ENCODE measurements around the gene TATDN3.
"Not testable (repeated sequence)": the region's sequence is repeated elsewhere in the genome, so short reads cannot be mapped to it uniquely, and the experiment has no call there.

Gene TATDN3, protein sequence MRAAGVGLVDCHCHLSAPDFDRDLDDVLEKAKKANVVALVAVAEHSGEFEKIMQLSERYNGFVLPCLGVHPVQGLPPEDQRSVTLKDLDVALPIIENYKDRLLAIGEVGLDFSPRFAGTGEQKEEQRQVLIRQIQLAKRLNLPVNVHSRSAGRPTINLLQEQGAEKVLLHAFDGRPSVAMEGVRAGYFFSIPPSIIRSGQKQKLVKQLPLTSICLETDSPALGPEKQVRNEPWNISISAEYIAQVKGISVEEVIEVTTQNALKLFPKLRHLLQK

GRCh38 chr1:212791676-212792395, at the start of gene TATDN3, which contains the start of gene NSL1:
TATDN3 (plus strand) TSS chr1:212791894; CDS start chr1:212791922, 28 bp downstream.
NSL1 (minus strand) TSS chr1:212791777; CDS start chr1:212791763, 14 bp downstream.
- peak; percentile 59 for DNase-seq

GRCh38 chr1:212743901-212744475, 47.7 kb upstream of the TATDN3 start:
- DNase-seq: no peak

DNA sequence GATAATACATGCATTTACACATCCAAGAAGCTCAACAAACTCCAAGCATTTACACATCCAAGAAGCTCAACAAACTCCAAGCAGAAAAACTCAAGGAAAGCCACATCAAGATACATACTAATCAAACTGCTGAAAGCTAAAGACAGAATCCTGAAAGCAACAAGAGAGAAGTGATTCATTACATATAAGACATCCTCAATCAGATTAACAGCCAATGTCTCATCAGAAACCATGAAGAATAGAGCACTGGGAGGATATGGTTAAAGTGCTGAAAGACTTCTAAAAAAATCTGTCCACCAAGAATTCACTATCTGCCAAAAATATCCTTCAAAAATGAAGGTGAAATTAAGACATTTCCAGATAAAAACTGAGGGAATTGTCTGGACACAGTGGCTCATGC, 46.4 kb upstream of the TATDN3 start:
- DNase-seq: no peak

DNA sequence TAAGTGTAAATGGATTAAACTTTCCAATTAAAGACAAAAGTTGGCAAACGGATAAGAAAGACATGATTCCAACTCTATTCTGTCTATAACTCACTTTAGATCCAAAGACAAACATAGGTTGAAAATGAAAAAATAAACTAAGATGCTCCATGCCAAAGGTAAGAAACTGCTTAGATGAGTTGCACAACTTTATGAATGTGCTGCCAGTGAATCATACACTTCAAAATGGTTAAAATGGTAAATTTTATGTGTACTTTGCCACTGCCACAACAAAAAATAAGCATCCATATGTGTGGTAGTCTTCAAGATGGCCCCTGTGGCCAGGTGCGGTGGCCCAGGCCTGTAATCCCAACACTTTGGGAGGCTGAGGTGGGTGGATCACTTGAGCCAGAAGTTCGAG, 45.1 kb upstream of the TATDN3 start:
- DNase-seq: no peak

DNA sequence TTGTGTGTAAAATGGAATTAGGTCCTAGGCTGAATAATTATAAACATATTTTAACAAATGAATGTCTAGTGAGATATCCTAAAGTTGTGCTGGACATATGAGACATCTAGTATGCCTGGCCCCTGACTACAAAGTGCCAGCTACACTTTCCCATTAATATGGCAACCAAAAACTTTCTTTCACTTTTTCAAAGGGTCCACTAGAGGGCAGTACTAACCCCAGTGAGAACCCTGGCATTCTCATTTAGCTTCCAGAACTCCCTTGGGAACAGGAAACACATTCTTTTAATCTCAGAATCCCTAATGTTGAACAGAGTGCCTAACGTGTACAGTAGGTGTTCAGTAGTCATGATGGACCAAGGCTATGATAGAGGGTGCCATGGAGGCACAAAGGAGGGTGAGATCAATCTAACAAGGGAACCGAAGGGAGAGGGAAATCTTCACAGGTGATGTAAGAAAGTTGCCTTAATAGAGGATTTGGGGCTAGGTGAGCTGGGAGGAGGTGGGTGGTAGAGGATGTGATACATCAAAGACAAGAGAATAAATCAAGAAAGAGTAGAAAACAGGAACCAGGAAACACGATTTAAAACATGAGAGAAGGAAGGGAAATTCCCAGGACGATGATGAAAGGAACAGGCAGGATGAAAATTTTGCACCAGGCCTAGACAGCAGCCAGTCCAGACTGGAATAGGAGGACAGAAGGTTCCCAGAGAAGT, 41.7 kb upstream of the TATDN3 start:
- DNase-seq: peak; percentile 11

GRCh38 chr1:212752252-212752933, 39.3 kb upstream of the TATDN3 start:
- no peak for DNase-seq

- no peak for DNase-seq
These were observed 38.7 kb upstream of the TATDN3 start for GRCh38 chr1:212752934-212753497.

DNA sequence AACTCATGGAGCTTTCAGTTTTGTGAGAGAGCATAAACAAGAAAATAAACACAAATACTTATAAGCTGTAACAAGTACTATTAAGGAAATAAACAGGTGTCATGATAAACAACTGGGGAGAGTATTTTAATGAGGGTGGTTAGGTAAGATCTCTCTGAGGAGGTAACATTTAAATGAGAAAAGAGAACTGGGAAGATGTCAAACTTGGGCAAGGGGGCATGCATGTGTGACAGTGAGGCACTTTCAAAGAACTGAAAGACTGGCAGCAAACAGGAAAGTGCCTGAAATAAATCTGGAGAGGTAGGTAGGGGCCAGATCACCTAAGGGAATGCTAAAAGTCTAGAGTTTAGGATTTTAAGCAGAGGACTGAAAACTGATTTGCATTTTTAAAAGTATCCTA, 37.9 kb upstream of the TATDN3 start:
- DNase-seq: no peak

GRCh38 chr1:212754193-212754592, 37.5 kb upstream of the TATDN3 start:
- no peak for DNase-seq

- no peak for DNase-seq
These were observed 37.0 kb upstream of the TATDN3 start for GRCh38 chr1:212754680-212755079.

DNA sequence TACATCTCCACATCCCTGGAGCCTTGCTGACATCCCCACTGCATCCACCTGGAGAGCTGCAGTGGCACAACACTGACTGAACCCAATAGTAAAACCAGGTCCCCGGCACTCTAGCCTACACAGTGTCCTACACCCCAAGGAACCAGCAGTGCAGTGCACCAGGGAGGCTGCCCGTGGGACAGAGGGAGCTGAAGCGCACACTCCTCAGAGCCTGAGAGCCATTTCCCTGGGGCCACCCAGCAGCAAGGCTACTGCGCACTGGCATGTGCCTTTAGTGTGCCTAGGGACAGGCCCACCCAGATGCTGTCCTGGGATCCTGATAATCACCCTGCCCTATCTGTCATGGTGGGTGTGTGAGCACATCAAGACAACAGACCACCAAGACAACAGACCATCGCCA, 32.0 kb upstream of the TATDN3 start:
- no peak for DNase-seq

- DNase-seq: no peak
These were observed 31.4 kb upstream of the TATDN3 start for GRCh38 chr1:212760126-212760823.

DNA sequence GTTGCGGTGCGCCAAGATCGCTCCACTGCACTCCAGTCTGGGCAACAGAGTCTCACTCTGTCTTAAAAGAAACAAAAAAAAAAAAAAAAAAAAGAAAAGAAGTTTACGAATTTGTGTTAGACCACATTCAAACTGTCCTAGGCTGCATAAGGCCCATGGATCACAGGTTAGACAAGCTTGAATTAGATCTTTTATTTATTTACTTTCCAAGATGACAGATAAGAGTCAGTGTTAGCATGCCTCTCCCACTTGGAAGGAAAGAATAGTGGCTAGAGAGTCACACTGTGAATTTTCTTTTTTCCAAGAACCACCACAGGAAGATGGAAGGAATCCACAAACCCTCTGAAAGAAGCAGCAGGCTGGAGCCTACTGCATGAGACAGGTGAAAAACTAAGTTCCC, 29.5 kb upstream of the TATDN3 start:
- no peak for DNase-seq

DNA sequence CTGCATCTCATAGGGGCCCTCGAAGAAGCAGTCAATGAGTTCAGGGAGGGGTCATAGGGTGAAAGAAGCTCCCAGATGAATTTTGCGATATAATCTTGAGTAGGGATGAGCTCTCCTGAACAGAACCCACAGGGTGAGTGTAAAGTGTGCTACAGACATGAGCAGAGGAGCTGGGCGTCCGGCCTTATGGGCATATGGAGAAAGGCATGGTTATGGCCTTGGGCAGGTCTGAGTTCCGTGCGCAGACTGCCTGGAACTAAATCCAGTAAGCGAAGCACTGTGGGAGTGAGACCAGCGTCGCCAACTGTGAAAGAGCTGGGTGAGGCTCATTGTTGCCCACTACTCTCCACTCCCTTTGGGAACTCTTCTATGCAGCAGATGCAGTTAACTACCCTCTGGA, 28.9 kb upstream of the TATDN3 start:
- no peak for DNase-seq

DNA sequence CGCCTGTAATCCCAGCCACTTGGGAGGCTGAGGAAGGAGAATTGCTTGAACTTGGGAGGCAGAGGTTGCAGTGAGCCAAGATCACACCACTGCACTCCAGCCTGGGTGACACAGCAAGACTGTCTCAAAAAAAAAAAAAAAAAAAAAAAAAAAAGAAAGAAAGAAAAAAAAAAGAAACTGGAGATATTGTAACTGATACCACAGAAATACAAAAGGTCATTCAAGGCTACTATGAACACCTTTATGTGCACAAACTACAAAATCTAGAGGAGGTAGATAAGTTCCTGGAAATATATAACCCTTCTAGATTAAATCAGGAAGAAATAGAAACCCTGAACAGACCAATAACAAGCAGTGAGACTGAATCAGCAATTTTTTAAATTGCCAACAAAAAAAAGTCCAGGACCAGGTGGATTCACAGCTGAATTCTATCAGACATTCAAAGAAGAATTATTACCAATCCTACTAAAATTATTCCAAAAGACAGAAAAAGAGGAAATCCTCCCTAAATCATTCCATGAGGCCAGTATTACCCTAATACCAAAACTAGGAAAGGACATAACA, 26.9 kb upstream of the TATDN3 start:
- not testable (repeated sequence) for DNase-seq

GRCh38 chr1:212766825-212767224, 24.9 kb upstream of the TATDN3 start:
- DNase-seq: not testable (repeated sequence)

DNA sequence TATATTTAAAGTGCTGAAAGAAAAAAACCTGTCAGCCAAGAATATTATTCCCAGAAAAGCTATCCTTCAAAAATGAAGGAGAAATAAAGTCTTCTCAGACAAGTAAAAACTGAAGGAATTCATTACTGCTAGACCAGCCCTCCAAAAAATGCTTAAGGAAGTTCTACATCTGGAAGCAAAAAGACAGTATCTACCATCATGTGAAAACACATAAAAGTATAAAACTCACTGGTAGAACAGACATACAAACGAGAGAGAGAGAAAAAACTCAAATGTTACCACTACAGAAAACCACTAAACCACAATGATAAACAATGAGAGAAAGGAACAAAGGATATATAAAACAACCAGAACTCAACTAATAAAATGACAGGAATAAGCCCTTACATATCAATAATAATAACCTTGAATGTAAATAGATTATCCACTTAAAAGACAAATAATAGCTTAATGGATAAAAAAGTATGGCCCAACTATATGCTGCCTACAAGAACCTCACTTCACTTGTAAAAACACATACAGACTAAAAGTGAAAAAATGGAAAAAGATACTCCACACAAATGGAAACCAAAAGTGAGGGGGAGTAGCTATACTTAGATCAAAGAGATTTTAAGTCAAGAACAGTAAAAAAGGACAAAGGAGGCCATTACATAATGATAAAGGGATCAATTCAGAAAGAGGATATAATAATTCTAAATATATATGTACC, 22.1 kb upstream of the TATDN3 start:
- DNase-seq: no peak

DNA sequence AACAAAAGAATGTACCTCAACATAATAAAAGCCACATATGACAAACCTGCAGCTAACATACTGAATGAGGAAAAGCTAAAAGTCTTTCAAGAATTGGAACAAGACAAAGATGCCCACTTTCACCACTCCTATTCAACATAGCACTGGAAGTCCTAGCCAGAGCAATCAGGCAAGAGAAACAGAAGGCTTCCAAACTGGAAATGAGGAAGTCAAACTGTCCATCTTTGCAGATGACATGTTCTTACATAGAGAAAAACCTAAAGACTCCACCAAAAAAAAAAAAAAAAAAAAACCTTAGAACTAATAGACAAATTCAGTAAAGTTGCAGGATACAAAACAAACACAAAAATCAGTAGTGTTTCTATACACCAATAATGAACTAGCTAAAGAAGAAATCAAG, 20.4 kb upstream of the TATDN3 start:
- no peak for DNase-seq

GRCh38 chr1:212773011-212773410, 18.7 kb upstream of the TATDN3 start:
- DNase-seq: no peak

- no peak for DNase-seq
These were observed 17.1 kb upstream of the TATDN3 start for GRCh38 chr1:212774584-212774983.

DNA sequence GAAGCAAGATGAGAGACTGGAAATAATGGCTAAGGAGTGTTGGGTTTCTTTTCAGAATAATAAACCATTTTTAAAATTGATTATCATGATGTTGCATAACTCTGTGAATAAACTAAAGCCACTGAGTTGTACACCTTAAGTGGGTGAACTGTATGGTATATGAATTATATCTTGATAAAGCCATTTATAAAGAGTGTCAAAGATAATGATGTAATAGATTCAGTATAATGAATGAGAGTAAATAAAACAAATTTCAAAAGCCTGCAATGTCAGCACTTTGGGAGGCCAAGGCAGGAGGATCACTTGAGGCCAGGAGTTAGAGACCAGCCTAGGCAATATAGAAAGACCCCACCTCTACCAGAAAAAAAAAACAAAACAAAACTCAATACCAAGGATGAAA, 16.5 kb upstream of the TATDN3 start:
- no peak for DNase-seq
